Effector memory CD4-positive, alpha-beta T cell (primary cell): ENCODE data around the gene GLT1D1.

Source experiments
- DNase-seq, 3 donors: peaks; one replicate each; pipeline ENCODE4 v3.0.0-alpha.2; 2020
- H3K27ac ChIP-seq: 2 replicates; pipeline ENCODE4 v1.7.0; 2013; ENCODE audit warnings: mild to moderate bottlenecking, low read length, moderate library complexity; ENCODE audit not compliant: insufficient read depth, poor library complexity, severe bottlenecking
- H3K27me3 ChIP-seq: replicated peaks from 2 replicates; pipeline ENCODE4 v1.7.0; 2013; ENCODE audit warnings: mild to moderate bottlenecking, low read length; ENCODE audit not compliant: insufficient read depth, control insufficient read depth, poor library complexity, severe bottlenecking
- H3K36me3 ChIP-seq: 2 replicates; pipeline ENCODE4 v1.7.0; 2013; ENCODE audit warnings: mild to moderate bottlenecking, low read length, moderate library complexity; ENCODE audit not compliant: control insufficient read depth, insufficient read depth
- H3K4me1 ChIP-seq: 2 replicates; pipeline ENCODE4 v1.7.0; 2013; ENCODE audit warnings: low read length, mild to moderate bottlenecking; ENCODE audit not compliant: control insufficient read depth, insufficient read depth, poor library complexity, severe bottlenecking
- H3K4me3 ChIP-seq: 2 replicates; pipeline ENCODE4 v1.7.0; 2013; ENCODE audit warnings: low read length, low read depth, mild to moderate bottlenecking; ENCODE audit not compliant: insufficient read depth, poor library complexity, severe bottlenecking
- H3K9me3 ChIP-seq: 2 replicates; pipeline ENCODE4 v1.7.0; 2013; ENCODE audit warnings: mild to moderate bottlenecking, low read length, moderate library complexity; ENCODE audit not compliant: control insufficient read depth

GLT1D1 gene

GRCh38 chr12:128852026-128852698 is 1.1 kb upstream of the GLT1D1 start:
- Histone ChIP-seq H3K4me1 (no peaks in the 10 kb centered on the region), H3K4me3 (no peak overlapping the region), H3K27ac (no peak overlapping the region), H3K27me3 (peaks cover 6% of the 10 kb centered on the region), H3K9me3 (no peaks in the 10 kb centered on the region), H3K36me3 (no peaks in the 10 kb centered on the region)
- no peak for DNase-seq

GRCh38 chr12:128853600-128854197 is 421 bp downstream of the GLT1D1 start:
- DNase-seq = no peak
- Histone ChIP-seq H3K27me3 (peaks cover 6% of the 10 kb centered on the region), H3K27ac (no peak overlapping the region), H3K9me3 (no peaks in the 10 kb centered on the region), H3K36me3 (no peaks in the 10 kb centered on the region), H3K4me1 (no peaks in the 10 kb centered on the region), H3K4me3 (no peak overlapping the region)

GRCh38 chr12:128856035-128856790 is 2.9 kb downstream of the GLT1D1 start:
- H3K4me1 ChIP-seq = no peaks in the 10 kb centered on the region
- no peaks in the 10 kb centered on the region for H3K9me3 ChIP-seq
- no peak overlapping the region for H3K4me3 ChIP-seq
- no peak overlapping the region for H3K27ac ChIP-seq
- peaks cover 6% of the 10 kb centered on the region for H3K27me3 ChIP-seq
- DNase-seq = no peak
- no peaks in the 10 kb centered on the region for H3K36me3 ChIP-seq

GRCh38 chr12:128856791-128857078 is 3.5 kb downstream of the GLT1D1 start:
- Histone ChIP-seq H3K27ac (no peak overlapping the region), H3K27me3 (peaks cover 6% of the 10 kb centered on the region), H3K4me3 (no peak overlapping the region), H3K4me1 (no peaks in the 10 kb centered on the region), H3K9me3 (no peaks in the 10 kb centered on the region), H3K36me3 (no peaks in the 10 kb centered on the region)
- DNase-seq = no peak

- Histone ChIP-seq H3K4me3 (no peak overlapping the region), H3K9me3 (no peaks in the 10 kb centered on the region), H3K27me3 (peaks cover 6% of the 10 kb centered on the region), H3K27ac (no peak overlapping the region), H3K36me3 (no peaks in the 10 kb centered on the region), H3K4me1 (no peaks in the 10 kb centered on the region)
- DNase-seq = no peak
These were observed 4.0 kb downstream of the GLT1D1 start for GRCh38 chr12:128857133-128857763.

GRCh38 chr12:128859311-128859710 is 6.0 kb downstream of the GLT1D1 start:
- no peaks in the 10 kb centered on the region for H3K36me3 ChIP-seq
- H3K4me3 ChIP-seq = no peak overlapping the region
- no peaks in the 10 kb centered on the region for H3K4me1 ChIP-seq
- no peak for DNase-seq
- no peaks in the 10 kb centered on the region for H3K9me3 ChIP-seq
- no peak overlapping the region for H3K27ac ChIP-seq
- H3K27me3 ChIP-seq = no peaks in the 10 kb centered on the region

- Histone ChIP-seq H3K36me3 (no peaks in the 10 kb centered on the region), H3K27ac (no peak overlapping the region), H3K4me3 (no peak overlapping the region), H3K4me1 (no peaks in the 10 kb centered on the region), H3K9me3 (no peaks in the 10 kb centered on the region), H3K27me3 (no peaks in the 10 kb centered on the region)
- DNase-seq = no peak
These were observed 8.1 kb downstream of the GLT1D1 start for GRCh38 chr12:128861226-128862016.

GRCh38 chr12:128863957-128864356 is 10.7 kb downstream of the GLT1D1 start:
- no peak overlapping the region for H3K27ac ChIP-seq
- DNase-seq = no peak
- no peaks in the 10 kb centered on the region for H3K4me1 ChIP-seq

GRCh38 chr12:128864516-128865186 is 11.4 kb downstream of the GLT1D1 start:
- Histone ChIP-seq H3K4me1 (no peaks in the 10 kb centered on the region), H3K27ac (no peak overlapping the region), H3K27me3 (no peaks in the 10 kb centered on the region), H3K36me3 (no peaks in the 10 kb centered on the region), H3K9me3 (no peaks in the 10 kb centered on the region), H3K4me3 (no peak overlapping the region)
- DNase-seq = no peak

More at GRCh38 chr12:128863957-128864356, 10.7 kb downstream of the GLT1D1 start:
- H3K9me3 ChIP-seq = no peaks in the 10 kb centered on the region
- H3K27me3 ChIP-seq = no peaks in the 10 kb centered on the region
- H3K4me3 ChIP-seq = no peak overlapping the region
- no peaks in the 10 kb centered on the region for H3K36me3 ChIP-seq
